Measurements from ENCODE around the gene ENDOU.
"Not testable (repeated sequence)": the region's sequence is repeated elsewhere in the genome, so short reads cannot be mapped to it uniquely, and the experiment has no call there.

Gene ENDOU

DNA sequence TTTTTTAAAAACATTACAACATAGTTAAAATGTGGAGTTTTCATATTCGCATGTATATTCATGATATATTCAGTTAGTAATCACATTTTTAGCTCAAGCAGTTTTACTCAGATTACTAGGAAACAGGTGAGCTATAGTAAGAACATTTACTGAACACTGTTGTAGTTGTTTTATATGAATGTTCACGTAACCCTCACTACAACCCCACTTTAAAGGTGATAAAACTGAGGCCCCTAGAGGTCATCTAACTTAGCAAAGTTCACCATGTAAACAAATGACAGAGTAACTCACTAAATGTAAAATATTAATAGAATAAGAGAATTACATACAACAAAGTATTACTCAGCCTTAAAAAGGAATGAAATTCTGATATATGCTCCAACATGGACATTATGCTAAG lies 45.5 kb downstream of the ENDOU start:
- TF ChIP-seq, protein P1, sequence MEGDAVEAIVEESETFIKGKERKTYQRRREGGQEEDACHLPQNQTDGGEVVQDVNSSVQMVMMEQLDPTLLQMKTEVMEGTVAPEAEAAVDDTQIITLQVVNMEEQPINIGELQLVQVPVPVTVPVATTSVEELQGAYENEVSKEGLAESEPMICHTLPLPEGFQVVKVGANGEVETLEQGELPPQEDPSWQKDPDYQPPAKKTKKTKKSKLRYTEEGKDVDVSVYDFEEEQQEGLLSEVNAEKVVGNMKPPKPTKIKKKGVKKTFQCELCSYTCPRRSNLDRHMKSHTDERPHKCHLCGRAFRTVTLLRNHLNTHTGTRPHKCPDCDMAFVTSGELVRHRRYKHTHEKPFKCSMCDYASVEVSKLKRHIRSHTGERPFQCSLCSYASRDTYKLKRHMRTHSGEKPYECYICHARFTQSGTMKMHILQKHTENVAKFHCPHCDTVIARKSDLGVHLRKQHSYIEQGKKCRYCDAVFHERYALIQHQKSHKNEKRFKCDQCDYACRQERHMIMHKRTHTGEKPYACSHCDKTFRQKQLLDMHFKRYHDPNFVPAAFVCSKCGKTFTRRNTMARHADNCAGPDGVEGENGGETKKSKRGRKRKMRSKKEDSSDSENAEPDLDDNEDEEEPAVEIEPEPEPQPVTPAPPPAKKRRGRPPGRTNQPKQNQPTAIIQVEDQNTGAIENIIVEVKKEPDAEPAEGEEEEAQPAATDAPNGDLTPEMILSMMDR (IDR thresholded peaks at IDR 0.05; ENCODE audit: low read depth, low read length) = no peak
- H3K4me3 ChIP-seq (replicated peaks in 1 of 2; ENCODE audit: low read depth in 2 of 2, low read length in 2 of 2) = no peak overlapping the region
- DNase-seq (ENCODE audit: low read depth in 2 of 2) = no peak

GRCh38 chr12:47672068-47672467 lies 53.2 kb downstream of the ENDOU start:
- no peak overlapping the region for H3K4me3 ChIP-seq (replicated peaks in 1 of 2; ENCODE audit: low read depth in 2 of 2, low read length in 2 of 2)
- DNase-seq (ENCODE audit: low read depth in 2 of 2) = no peak
- TF ChIP-seq, protein P1 (IDR thresholded peaks at IDR 0.05; ENCODE audit: low read depth, low read length) = no peak

- not testable (repeated sequence) for DNase-seq (ENCODE audit: low read depth in 2 of 2); H3K4me3 ChIP-seq (replicated peaks in 1 of 2; ENCODE audit: low read depth in 2 of 2, low read length in 2 of 2)
Observed at GRCh38 chr12:47667935-47668334, 57.4 kb downstream of the ENDOU start.
